ENCODE measurements around the gene PSMC4.

PSMC4 gene

DNA sequence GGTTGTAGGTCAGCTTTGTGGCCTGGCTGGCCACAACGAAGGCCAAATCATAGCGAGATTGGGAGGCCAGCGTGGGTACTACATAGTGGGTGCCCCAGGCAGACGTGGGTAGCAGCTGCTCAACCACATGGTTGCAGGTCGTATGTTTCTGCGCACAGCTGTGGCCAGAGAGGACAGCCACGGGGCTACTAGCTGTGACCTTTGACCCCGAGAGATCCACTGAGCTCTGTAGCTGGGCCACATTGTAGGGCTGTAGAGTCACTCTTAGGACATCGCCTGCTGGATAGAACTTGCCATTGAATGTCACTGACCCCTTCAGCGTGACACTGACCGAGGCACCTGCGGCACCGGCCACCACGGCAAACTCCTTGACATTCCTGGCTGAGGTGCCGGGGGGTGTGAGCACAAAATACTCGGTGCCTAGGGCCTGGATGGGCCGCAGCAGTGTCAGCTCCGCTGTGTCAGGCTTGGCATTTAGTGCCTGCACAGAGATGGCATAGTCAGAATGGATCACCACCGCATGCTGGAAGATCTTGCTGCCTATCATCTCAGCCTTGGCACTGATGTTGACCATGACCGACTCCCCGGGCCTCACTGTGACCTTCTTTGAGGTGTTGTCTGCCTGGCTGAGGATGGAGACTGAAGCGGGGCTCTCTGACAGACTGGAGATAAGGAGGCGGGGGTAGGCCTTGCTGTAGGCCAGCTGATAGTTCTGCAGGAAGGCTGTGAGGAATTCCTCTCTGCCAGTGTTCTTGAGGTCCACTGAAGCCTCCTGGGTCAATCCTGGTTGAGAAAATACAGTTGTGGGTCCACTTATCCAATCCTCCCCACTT, 43.2 kb upstream of the PSMC4 start:
- TF ChIP-seq, protein P1, sequence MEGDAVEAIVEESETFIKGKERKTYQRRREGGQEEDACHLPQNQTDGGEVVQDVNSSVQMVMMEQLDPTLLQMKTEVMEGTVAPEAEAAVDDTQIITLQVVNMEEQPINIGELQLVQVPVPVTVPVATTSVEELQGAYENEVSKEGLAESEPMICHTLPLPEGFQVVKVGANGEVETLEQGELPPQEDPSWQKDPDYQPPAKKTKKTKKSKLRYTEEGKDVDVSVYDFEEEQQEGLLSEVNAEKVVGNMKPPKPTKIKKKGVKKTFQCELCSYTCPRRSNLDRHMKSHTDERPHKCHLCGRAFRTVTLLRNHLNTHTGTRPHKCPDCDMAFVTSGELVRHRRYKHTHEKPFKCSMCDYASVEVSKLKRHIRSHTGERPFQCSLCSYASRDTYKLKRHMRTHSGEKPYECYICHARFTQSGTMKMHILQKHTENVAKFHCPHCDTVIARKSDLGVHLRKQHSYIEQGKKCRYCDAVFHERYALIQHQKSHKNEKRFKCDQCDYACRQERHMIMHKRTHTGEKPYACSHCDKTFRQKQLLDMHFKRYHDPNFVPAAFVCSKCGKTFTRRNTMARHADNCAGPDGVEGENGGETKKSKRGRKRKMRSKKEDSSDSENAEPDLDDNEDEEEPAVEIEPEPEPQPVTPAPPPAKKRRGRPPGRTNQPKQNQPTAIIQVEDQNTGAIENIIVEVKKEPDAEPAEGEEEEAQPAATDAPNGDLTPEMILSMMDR (IDR thresholded peaks at IDR 0.05; ENCODE audit: insufficient read depth, missing control alignments): no peak
- no peak for FAIRE-seq
- no peak for DNase-seq (ENCODE audit: insufficient read length, low spot score)

DNA sequence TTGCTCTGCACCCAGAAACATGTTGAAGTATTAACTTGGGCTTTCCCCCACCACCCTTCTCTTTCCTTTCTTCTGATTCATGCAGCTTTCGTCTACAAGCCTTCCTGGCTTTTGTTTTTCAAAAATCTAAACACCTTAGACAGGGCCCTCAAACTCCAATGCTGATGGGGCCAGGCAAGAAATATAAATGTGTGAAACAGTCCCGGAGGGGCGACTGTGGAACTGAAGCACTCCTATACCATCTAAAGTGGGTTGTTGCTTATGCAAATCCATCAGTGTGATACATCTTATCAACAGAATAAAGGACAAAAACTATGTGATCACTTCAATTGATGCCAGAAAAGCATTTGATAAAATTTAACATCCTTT, 42.6 kb upstream of the PSMC4 start:
- no peak for DNase-seq (ENCODE audit: insufficient read length, low spot score)
- FAIRE-seq: no peak
- TF ChIP-seq, protein P1 (IDR thresholded peaks at IDR 0.05; ENCODE audit: insufficient read depth, missing control alignments): no peak

DNA sequence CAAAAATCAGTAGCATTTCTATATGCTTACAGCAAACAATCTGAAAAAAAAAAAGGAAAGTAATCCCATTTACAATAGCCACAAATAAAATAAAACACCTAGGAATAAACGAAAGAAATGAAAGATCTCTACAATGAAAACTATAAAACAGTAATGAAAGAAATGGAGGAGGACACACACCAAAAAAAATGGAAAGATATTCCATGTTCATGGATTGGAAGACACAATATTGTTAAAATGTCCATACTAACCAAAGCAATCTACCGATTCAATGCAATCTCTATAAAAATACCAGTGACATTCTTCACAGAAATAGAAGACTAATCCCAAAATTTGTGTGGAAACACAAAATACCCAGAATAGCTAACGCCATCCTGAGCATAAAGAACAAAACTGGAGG, 41.2 kb upstream of the PSMC4 start:
- DNase-seq (ENCODE audit: insufficient read length, low spot score) (no peak), FAIRE-seq (no peak)
- TF ChIP-seq, protein P1 (IDR thresholded peaks at IDR 0.05; ENCODE audit: insufficient read depth, missing control alignments): no peak

DNA sequence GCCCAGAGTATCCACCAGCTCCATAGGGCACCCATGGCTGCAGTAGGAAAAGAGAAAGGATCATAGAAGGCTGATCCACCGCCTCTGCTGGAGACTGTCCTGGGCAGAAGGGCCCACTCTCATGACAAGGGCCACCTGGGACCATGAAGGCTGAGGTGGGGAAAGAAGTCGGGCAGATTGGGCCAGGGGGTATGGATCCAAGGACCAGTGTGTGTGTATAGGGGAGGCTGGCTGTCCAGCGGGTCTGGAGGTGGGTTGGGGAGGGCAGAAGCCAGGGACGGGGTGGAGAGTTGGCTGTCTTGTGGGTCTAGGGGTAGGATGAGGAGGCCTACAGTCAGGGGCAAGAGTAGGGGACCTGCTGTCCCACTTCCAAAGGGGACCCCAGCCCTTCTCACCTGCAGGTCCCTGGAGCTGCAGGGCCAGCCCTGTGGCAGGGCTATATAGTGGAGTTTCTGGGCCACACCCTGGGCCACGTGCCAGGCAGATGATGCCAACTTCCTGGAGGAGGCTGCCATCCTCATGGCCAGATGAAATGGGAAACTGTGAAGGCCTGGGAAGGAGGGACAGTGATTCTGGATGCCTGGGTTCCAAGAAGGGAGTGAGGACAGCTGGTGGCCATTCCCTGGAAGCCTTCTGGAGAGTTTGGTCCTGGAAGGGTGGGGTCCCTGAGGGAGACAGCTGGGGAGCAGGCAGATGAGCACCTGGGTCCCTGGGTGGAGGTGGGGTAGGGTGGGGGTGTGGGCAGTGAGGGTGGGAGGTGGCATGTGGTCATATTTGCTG, 36.2 kb upstream of the PSMC4 start, which contains the start of gene FCGBP:
TSS of gene FCGBP (minus strand) at position 51 of the 780 bp plus-strand sequence.
- TF ChIP-seq, protein P1 (IDR thresholded peaks at IDR 0.05; ENCODE audit: insufficient read depth, missing control alignments): no peak
- DNase-seq (ENCODE audit: insufficient read length, low spot score): no peak
- no peak for FAIRE-seq

DNA sequence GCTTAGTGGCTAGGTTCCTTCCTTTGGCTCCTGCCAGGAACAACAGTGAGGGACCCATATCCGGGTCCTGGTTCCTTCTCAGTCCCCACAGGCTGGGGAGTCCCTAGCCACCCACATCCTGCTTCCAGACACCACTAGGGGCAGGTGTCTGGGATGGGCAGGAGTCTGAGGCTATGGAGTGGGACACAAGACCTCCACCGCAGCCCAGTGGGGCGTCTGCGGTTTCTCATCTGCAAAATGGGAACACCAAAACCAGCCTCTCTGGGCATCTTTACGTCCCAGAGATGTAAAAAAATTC, 35.7 kb upstream of the PSMC4 start:
- FAIRE-seq: no peak
- TF ChIP-seq, protein P1 (IDR thresholded peaks at IDR 0.05; ENCODE audit: insufficient read depth, missing control alignments): no peak
- DNase-seq (ENCODE audit: insufficient read length, low spot score): no peak

DNA sequence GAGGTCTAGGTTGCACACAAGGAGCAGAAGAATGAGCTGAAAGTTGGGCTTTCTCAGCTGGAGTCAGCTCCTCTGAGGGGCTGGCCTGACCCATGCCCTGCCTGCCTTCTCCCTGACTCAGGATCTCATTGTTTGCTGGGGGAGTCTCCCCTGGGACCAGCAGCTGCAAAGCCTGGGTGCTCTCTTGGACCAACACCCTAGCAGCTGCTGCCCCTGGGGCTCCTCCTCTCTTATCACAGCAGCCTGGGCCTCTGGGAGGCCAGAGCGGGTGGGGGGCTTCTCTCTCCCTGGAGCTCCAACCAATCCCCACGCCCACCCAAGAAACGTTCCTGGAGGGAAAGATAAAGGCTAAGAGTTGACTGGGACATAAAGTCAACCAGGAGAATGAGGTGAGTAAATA, 34.9 kb upstream of the PSMC4 start:
- DNase-seq (ENCODE audit: insufficient read length, low spot score) (no peak), FAIRE-seq (no peak)
- TF ChIP-seq, protein P1 (IDR thresholded peaks at IDR 0.05; ENCODE audit: insufficient read depth, missing control alignments): no peak

DNA sequence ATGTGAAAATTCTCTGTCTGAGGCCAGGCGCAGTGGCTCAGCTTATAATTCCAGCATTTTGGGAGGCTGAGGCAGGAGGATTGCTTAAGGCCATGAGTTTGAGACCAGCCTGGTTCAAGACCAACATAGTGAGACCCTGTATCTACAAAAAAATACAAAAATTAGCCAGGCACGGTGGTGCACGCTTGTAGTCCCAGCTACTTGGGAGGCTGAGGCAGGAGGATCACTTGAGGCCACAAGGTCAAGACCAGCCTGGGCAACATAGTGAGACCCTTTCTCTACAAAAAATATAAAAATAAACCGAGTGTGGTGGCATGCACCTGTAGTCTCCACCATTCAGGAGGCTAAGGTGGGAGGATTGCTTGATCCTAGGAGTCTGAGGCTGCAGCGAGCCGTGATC, 34.3 kb upstream of the PSMC4 start:
- TF ChIP-seq, protein P1 (IDR thresholded peaks at IDR 0.05; ENCODE audit: insufficient read depth, missing control alignments): no peak
- FAIRE-seq: no peak
- no peak for DNase-seq (ENCODE audit: insufficient read length, low spot score)
